HUES6 (cell line): ENCODE results near the gene SYT15.
A peak's percentile ranks its signal among the peaks of the same experiment; 100 is the strongest.
"Not testable (repeated sequence)": the region's sequence is repeated elsewhere in the genome, so short reads cannot be mapped to it uniquely, and the experiment has no call there.

Source experiments
- H3K27ac ChIP-seq: 2 replicates; pipeline ENCODE4 v1.7.0; 2013; ENCODE audit warnings: low read depth, mild to moderate bottlenecking, low read length, inconsistent platforms
- H3K27me3 ChIP-seq: 2 replicates; pipeline ENCODE4 v1.6.1; 2013; ENCODE audit warnings: low read length; ENCODE audit not compliant: control insufficient read depth, insufficient read depth
- H3K36me3 ChIP-seq: 2 replicates; pipeline ENCODE4 v1.6.1; 2013; ENCODE audit warnings: low read length; ENCODE audit not compliant: control insufficient read depth, insufficient read depth
- H3K4me1 ChIP-seq: 2 replicates; pipeline ENCODE4 v1.6.1; 2013; ENCODE audit warnings: low read length; ENCODE audit not compliant: control insufficient read depth, insufficient read depth
- H3K4me3 ChIP-seq: 2 replicates; pipeline ENCODE4 v1.5.1; 2013; ENCODE audit warnings: low read depth, low read length
- H3K9ac ChIP-seq: one replicate; pipeline ENCODE4 v1.6.1; 2013; ENCODE audit warnings: mild to moderate bottlenecking, low read length
- H3K9me3 ChIP-seq: 2 replicates; pipeline ENCODE4 v1.6.1; 2013; ENCODE audit warnings: low read depth, low read length; ENCODE audit not compliant: control insufficient read depth, insufficient read depth

SYT15 gene

DNA sequence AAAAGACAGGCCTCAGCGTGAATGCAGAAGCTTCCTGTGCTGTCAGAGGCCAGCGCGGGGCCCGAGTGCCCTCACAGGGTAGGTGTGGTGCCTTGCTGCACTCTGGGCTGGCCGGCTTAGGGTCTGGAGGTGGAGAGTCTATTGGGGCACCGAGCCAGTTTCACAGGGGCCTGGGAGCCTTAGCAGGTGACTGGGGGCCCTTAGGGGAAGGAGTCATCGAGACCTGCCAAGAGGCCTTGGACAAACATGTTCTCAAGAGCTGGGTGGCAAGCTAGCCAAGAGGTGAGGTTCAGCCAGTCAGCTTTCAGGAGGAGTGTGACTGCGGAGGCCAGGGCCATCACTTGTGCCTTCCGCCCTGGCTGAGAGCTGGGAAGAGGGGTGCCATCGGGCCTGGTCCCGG lies 3.6 kb downstream of the SYT15 start:
- not testable (repeated sequence) for H3K4me3 ChIP-seq, H3K9ac ChIP-seq, H3K4me1 ChIP-seq, H3K36me3 ChIP-seq, H3K9me3 ChIP-seq, H3K27ac ChIP-seq
- peaks cover 17% of the 10 kb centered on the region for H3K27me3 ChIP-seq

- H3K4me1 ChIP-seq, H3K4me3 ChIP-seq, H3K36me3 ChIP-seq, H3K9me3 ChIP-seq, H3K27ac ChIP-seq, H3K9ac ChIP-seq, H3K27me3 ChIP-seq: not testable (repeated sequence)
Observed at GRCh38 chr10:46584196-46584595, 5.3 kb downstream of the SYT15 start.

DNA sequence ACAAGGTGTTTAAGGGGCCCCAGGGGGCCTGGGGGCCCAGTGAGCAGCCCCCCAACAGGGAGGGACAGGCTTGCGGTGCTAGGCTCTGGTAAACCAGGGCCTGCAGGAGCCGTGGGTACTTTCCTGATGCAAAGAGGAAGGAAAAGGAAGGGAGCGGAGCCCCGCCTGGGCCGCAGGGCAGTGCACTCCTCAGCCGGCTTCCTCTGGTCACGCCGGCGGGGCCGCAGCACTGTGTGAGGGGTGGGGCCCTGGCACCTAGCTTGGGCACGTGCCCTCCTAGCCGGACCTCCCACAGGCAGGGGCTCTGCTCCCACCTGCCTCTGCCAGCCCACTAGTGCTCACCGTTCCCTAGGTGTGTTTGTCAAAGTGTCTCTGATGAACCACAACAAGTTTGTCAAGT lies 6.3 kb downstream of the SYT15 start:
- H3K4me3 ChIP-seq, H3K4me1 ChIP-seq, H3K27ac ChIP-seq, H3K36me3 ChIP-seq, H3K9me3 ChIP-seq, H3K27me3 ChIP-seq, H3K9ac ChIP-seq: not testable (repeated sequence)

DNA sequence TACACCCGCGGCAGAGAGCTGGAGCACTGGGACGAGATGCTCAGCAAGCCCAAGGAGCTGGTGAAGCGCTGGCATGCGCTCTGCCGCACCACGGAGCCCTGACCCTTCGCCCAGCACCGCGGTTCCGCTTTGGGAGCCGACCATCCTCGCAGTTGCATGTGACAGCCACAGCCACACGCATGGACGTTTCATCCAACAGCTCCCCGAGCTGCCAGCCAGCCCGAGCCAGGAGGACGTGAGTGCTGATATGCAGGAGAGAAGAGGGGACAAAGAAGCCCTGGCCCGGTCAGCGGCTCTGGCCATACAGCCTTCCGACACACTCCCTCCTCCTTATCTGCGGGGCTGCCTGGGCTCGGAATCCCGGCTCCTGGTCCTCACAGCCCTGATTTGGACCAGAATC lies 8.6 kb downstream of the SYT15 start:
- not testable (repeated sequence) for H3K4me3 ChIP-seq, H3K36me3 ChIP-seq, H3K27me3 ChIP-seq, H3K27ac ChIP-seq, H3K4me1 ChIP-seq, H3K9ac ChIP-seq, H3K9me3 ChIP-seq

GRCh38 chr10:46588221-46588620 lies 9.3 kb downstream of the SYT15 start:
- not testable (repeated sequence) for H3K4me1 ChIP-seq, H3K36me3 ChIP-seq, H3K9ac ChIP-seq, H3K27ac ChIP-seq, H3K27me3 ChIP-seq, H3K9me3 ChIP-seq, H3K4me3 ChIP-seq

DNA sequence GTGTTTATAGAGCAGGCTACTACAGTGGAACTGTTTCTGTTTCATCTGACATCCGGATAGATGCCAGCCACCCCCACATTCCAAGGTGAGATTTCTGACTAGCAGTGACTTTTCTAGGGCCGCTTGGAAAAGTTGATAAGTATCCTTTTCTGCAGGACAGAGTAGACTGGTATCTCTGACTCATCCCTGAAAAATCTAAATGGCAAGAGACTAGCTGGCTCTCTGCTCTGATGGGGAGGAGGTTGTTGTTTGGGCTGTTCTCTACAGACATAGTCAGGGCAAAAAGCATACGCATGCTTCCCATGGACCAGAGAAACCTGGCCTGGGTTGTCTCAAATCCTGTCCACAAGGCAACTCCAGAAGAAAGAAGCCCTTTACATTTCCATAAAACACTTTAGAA lies 10.7 kb downstream of the SYT15 start:
- H3K9ac ChIP-seq, H3K27me3 ChIP-seq, H3K27ac ChIP-seq, H3K36me3 ChIP-seq, H3K4me3 ChIP-seq, H3K4me1 ChIP-seq, H3K9me3 ChIP-seq: not testable (repeated sequence)

- H3K36me3 ChIP-seq, H3K9me3 ChIP-seq, H3K27me3 ChIP-seq, H3K4me3 ChIP-seq, H3K27ac ChIP-seq, H3K9ac ChIP-seq, H3K4me1 ChIP-seq: not testable (repeated sequence)
Observed at GRCh38 chr10:46591053-46591452, 12.1 kb downstream of the SYT15 start.

DNA sequence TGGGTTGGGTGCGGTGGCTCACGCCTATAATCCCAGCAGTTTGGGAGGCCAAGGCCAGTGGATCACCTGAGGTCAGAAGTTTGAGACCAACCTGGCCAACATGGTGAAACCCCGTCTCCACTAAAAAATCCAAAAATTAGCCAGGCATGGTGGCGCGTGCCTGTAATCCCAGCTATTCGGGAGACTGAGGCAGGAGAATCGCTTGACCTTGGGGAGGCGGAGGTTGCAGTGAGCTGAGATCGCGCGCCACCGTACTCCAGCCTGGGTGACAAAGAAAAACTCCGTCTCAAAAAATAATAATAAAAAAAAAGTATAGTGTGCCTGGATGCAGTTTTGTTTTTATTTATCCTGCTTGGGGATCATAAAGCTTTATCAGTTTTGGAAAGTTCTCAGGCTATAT lies 14.4 kb downstream of the SYT15 start:
- H3K27ac ChIP-seq, H3K4me3 ChIP-seq, H3K27me3 ChIP-seq, H3K9me3 ChIP-seq, H3K4me1 ChIP-seq, H3K9ac ChIP-seq, H3K36me3 ChIP-seq: not testable (repeated sequence)

GRCh38 chr10:46594453-46595063 lies 15.6 kb downstream of the SYT15 start:
- H3K4me3 ChIP-seq, H3K9me3 ChIP-seq, H3K36me3 ChIP-seq, H3K27ac ChIP-seq, H3K27me3 ChIP-seq, H3K4me1 ChIP-seq, H3K9ac ChIP-seq: not testable (repeated sequence)

DNA sequence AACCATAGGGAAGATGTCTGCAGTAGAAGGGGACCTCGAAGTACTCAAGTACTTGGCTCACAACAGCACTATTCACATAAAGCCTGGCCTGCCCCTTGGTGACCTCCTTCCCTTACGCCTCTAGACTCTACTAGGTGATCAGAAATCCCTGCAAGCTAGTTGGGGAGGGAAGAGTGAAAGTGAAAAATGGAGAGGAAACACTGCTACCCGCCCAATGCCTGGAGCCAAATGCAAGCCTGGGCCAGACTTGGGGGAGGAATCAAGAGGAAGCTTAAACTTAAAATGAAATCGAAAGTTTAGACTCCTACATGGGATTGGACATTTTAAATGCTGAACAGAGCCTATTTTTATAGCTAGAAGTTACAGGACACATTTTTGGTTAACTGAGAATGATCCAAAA lies 17.6 kb downstream of the SYT15 start:
- H3K36me3 ChIP-seq, H3K4me3 ChIP-seq, H3K9me3 ChIP-seq, H3K9ac ChIP-seq, H3K27ac ChIP-seq, H3K4me1 ChIP-seq, H3K27me3 ChIP-seq: not testable (repeated sequence)

GRCh38 chr10:46597616-46598246 lies 18.8 kb downstream of the SYT15 start:
- not testable (repeated sequence) for H3K9me3 ChIP-seq, H3K36me3 ChIP-seq, H3K4me1 ChIP-seq, H3K27ac ChIP-seq, H3K9ac ChIP-seq, H3K27me3 ChIP-seq
- H3K4me3 ChIP-seq = peak overlapping the region; percentile 54

DNA sequence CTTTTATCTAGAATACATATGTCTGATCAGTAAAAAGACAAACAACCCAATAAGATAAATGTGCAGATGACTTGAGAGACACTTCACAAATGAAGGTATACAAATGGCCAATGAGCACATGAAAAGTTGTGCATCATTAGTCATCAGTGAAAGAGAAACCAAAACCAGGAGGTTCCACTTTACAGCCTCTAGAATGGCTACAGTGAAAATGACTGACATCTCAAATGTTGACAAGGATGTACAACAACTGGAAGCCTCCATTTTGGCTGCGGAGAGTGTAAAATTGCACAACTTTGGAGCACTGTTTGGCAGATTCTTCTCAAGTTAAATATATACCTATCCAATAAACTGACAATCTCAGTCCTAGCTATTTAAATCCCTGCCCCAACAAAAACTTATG lies 21.6 kb downstream of the SYT15 start:
- H3K9ac ChIP-seq, H3K9me3 ChIP-seq, H3K36me3 ChIP-seq, H3K27me3 ChIP-seq, H3K27ac ChIP-seq, H3K4me3 ChIP-seq, H3K4me1 ChIP-seq: not testable (repeated sequence)
